Muscle layer of duodenum (tissue), 2 donors: ENCODE data around the gene CCDC126.
"Not testable (repeated sequence)": the region's sequence is repeated elsewhere in the genome, so short reads cannot be mapped to it uniquely, and the experiment has no call there.

Source experiments
- H3K27ac ChIP-seq: one replicate; pipeline ENCODE4 v1.7.0; 2013; ENCODE audit warnings: mild to moderate bottlenecking, low read length
- H3K27me3 ChIP-seq: one replicate; pipeline ENCODE4 v1.7.0; 2013; ENCODE audit warnings: low read depth, mild to moderate bottlenecking, control low read depth, low read length
- H3K36me3 ChIP-seq, 2 donors: one replicate each; pipeline ENCODE4 v1.7.0; 2013; ENCODE audit warnings: low read length in 2 of 2, control low read depth in 1 of 2, mild to moderate bottlenecking in 1 of 2; ENCODE audit not compliant: insufficient read depth in 2 of 2, control insufficient read depth in 1 of 2
- H3K4me1 ChIP-seq, 2 donors: one replicate each; pipeline ENCODE4 v1.7.0; 2013; ENCODE audit warnings: low read length in 2 of 2, mild to moderate bottlenecking in 2 of 2, control low read depth in 1 of 2, moderate library complexity in 1 of 2; ENCODE audit not compliant: insufficient read depth in 2 of 2, control insufficient read depth in 1 of 2
- H3K4me3 ChIP-seq, 2 donors: one replicate each; pipeline ENCODE4 v1.7.0; 2013; ENCODE audit warnings: low read length in 2 of 2, low read depth in 1 of 2, mild to moderate bottlenecking in 1 of 2
- H3K9me3 ChIP-seq, 2 donors: one replicate each; pipeline ENCODE4 v1.7.0; 2013; ENCODE audit warnings: low read length in 2 of 2, control low read depth in 1 of 2, mild to moderate bottlenecking in 1 of 2; ENCODE audit not compliant: control insufficient read depth in 1 of 2
- donor health status: healthy.

Gene CCDC126

GRCh38 chr7:23597094-23598091 is at the start of gene CCDC126:
CCDC126 (plus strand) TSS chr7:23597382; CDS start chr7:23611316, 13,934 bp downstream.
- peak within 1 kb of the TSS; percentile 83 for H3K27ac ChIP-seq
- H3K27me3 ChIP-seq, result no peaks in the 10 kb centered on the region
- H3K36me3 ChIP-seq, result no peaks in the 10 kb centered on the region
- H3K4me3 ChIP-seq, result peak within 1 kb of the TSS; percentile 86
- H3K4me1 ChIP-seq, result peaks cover 11 to 15% of the 10 kb centered on the region in 2 donors
- H3K9me3 ChIP-seq, result no peaks in the 10 kb centered on the region

GRCh38 chr7:23547662-23548061 is 49.5 kb upstream of the CCDC126 start:
- H3K27ac ChIP-seq, result no peak overlapping the region
- H3K9me3 ChIP-seq, result no peaks in the 10 kb centered on the region
- H3K27me3 ChIP-seq, result no peaks in the 10 kb centered on the region
- H3K36me3 ChIP-seq, result no peaks in the 10 kb centered on the region
- peaks cover 0 to 4% of the 10 kb centered on the region in 2 donors for H3K4me1 ChIP-seq
- no peak overlapping the region for H3K4me3 ChIP-seq

DNA sequence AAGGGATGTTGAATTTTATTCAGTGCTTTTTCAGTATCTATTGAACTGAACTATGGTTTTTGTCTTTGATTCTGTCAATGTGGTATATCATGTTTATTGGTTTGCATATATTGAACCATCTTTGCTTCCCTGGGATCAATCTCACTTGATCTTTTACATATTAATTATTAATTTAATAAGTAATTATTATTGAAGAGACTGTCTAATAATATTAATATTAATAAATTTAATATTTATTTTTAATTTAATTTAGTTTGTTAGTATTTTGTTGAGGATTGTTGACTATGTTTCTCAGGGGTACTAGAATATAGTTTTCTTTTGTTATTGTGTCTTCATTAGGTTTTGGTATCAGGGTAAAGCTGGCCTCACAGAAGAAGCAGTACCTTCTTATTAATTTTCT is 38.9 kb upstream of the CCDC126 start:
- no peaks in the 10 kb centered on the region for H3K9me3 ChIP-seq

GRCh38 chr7:23570592-23571200 is 26.5 kb upstream of the CCDC126 start:
- Histone ChIP-seq H3K36me3 (no peaks in the 10 kb centered on the region), H3K27me3 (no peaks in the 10 kb centered on the region), H3K4me3 (no peak overlapping the region), H3K4me1 (no peaks in the 10 kb centered on the region), H3K9me3 (no peaks in the 10 kb centered on the region), H3K27ac (no peak overlapping the region)

More for the DNA sequence above, 38.9 kb upstream of the CCDC126 start:
- Histone ChIP-seq H3K4me3 (no peak overlapping the region), H3K4me1 (no peaks in the 10 kb centered on the region), H3K36me3 (no peaks in the 10 kb centered on the region), H3K27me3 (no peaks in the 10 kb centered on the region), H3K27ac (no peak overlapping the region)

- not testable (repeated sequence) for H3K4me1 ChIP-seq, H3K4me3 ChIP-seq, H3K9me3 ChIP-seq, H3K27ac ChIP-seq, H3K36me3 ChIP-seq, H3K27me3 ChIP-seq
These were observed 15.2 kb upstream of the CCDC126 start for GRCh38 chr7:23581975-23582374.

DNA sequence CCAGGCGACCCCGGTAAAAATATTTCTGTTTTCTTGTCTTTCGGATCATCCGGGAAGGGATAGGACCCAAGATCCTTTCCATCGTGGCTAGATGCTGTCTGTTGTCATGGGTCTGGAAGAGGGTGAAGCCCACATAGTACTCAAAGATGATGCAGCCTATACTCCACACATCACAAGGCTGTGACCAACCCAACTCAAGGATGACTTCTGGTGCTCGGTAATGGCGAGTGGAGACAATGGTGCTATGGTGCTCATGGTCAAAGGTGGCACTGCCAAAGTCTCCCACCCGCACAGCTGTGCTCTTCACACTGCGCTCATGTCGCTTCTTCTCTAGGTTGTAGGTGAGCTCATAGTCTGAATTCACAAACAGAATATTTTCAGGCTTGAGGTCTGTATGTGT is 11.9 kb upstream of the CCDC126 start:
- H3K27me3 ChIP-seq, H3K27ac ChIP-seq, H3K36me3 ChIP-seq, H3K4me3 ChIP-seq, H3K4me1 ChIP-seq, H3K9me3 ChIP-seq: not testable (repeated sequence)

- Histone ChIP-seq H3K4me3 (no peak overlapping the region), H3K27me3 (no peaks in the 10 kb centered on the region), H3K4me1 (no peaks in the 10 kb centered on the region)
These were observed 11.0 kb upstream of the CCDC126 start for GRCh38 chr7:23586159-23586558.

GRCh38 chr7:23590529-23590928 is 6.7 kb upstream of the CCDC126 start:
- no peak overlapping the region for H3K4me3 ChIP-seq
- no peaks in the 10 kb centered on the region for H3K4me1 ChIP-seq
- no peaks in the 10 kb centered on the region for H3K36me3 ChIP-seq
- no peaks in the 10 kb centered on the region for H3K9me3 ChIP-seq
- no peaks in the 10 kb centered on the region for H3K27me3 ChIP-seq
- H3K27ac ChIP-seq, result no peak overlapping the region

More at GRCh38 chr7:23586159-23586558, 11.0 kb upstream of the CCDC126 start:
- Histone ChIP-seq H3K27ac (no peak overlapping the region), H3K9me3 (no peaks in the 10 kb centered on the region), H3K36me3 (no peaks in the 10 kb centered on the region)

DNA sequence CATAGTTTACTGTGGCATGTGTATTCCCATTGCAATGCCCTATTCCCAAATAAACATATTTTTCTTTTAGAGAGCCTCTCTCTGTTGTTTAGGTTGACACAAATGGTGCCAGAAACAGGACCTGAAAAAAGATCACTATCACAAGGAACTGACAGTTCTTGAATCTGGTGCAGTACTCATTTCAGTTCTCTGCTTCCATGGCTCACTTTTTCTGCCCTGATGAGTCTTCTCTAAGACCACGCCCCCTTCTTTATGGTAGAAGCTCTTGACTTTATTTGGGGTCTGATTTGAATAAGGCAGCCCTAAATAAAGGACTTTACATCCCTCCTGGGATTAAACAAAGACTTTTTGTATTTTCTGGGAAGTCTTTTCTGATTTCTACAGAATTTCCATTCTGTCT is 3.5 kb upstream of the CCDC126 start:
- H3K4me1 ChIP-seq, result peaks cover 6 to 7% of the 10 kb centered on the region in 2 donors
- no peak overlapping the region for H3K27ac ChIP-seq
- no peaks in the 10 kb centered on the region for H3K36me3 ChIP-seq
- H3K9me3 ChIP-seq, result no peaks in the 10 kb centered on the region
- no peak overlapping the region for H3K4me3 ChIP-seq
- H3K27me3 ChIP-seq, result no peaks in the 10 kb centered on the region

- Histone ChIP-seq H3K27ac (no peak overlapping the region), H3K36me3 (no peaks in the 10 kb centered on the region), H3K27me3 (no peaks in the 10 kb centered on the region), H3K9me3 (no peaks in the 10 kb centered on the region), H3K4me3 (no peak overlapping the region), H3K4me1 (peaks cover 11 to 12% of the 10 kb centered on the region in 2 donors)
These were observed 2.1 kb upstream of the CCDC126 start for GRCh38 chr7:23594879-23595604.

GRCh38 chr7:23598296-23598695 is 1.1 kb downstream of the CCDC126 start:
- no peaks in the 10 kb centered on the region for H3K36me3 ChIP-seq
- H3K4me1 ChIP-seq, result peaks cover 11 to 15% of the 10 kb centered on the region in 2 donors
- peak overlapping the region; percentile 86 for H3K4me3 ChIP-seq
- H3K27me3 ChIP-seq, result no peaks in the 10 kb centered on the region
- no peaks in the 10 kb centered on the region for H3K9me3 ChIP-seq
- peak overlapping the region; percentile 83 for H3K27ac ChIP-seq
